DMS 273 (cell line): ENCODE data around the gene MEIS1.
A peak's percentile ranks its signal among the peaks of the same experiment; 100 is the strongest.

Source experiments
- DNase-seq: peaks from one replicate; lab custom pipeline; 2025; ENCODE audit not compliant: unreplicated experiment; lab: John Stamatoyannopoulos, UW

MEIS1 gene

DNA sequence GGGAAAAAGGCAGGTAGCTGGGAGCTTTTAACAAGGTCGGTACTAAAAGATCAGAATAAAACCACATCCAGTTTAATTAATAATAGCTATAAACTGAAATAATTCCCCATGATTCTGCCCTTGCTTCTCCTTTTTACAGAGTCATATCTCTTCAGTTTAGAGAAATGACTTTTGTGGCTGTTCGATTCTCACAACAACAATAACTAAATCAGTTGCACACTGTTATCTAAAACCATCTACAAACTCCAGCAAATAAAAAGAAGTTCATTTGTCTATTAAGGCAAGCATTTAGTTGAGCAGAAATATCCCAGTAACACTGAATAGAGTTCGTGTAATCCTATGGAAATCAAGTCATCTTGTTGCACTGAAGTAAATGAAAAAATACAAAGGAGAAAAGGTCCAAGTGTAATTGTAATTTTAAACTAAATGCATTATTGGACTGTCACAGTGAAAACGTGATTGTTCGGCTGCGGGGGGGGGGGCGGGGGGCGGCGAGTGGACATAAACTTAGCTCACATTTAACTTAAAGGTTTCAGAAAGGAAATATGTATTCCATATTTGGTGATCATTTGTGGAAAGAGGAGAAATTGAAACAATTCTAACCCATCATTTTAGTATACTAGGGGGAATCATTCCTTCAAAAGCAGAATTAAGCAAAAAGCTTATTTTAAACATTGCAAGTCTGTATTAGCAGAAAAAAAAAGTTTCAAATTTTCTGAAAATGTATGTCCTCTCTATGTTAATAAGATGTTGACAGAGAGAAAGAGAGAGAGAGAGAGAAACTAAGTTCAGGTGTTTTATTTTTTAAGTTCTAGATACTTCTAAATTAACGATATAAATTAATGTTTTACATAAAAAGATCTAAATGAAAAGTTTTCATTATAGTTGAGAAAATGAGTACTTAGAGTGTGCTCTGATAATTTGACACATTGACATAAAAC is 144.5 kb downstream of the MEIS1 start:
- no peak for DNase-seq

DNA sequence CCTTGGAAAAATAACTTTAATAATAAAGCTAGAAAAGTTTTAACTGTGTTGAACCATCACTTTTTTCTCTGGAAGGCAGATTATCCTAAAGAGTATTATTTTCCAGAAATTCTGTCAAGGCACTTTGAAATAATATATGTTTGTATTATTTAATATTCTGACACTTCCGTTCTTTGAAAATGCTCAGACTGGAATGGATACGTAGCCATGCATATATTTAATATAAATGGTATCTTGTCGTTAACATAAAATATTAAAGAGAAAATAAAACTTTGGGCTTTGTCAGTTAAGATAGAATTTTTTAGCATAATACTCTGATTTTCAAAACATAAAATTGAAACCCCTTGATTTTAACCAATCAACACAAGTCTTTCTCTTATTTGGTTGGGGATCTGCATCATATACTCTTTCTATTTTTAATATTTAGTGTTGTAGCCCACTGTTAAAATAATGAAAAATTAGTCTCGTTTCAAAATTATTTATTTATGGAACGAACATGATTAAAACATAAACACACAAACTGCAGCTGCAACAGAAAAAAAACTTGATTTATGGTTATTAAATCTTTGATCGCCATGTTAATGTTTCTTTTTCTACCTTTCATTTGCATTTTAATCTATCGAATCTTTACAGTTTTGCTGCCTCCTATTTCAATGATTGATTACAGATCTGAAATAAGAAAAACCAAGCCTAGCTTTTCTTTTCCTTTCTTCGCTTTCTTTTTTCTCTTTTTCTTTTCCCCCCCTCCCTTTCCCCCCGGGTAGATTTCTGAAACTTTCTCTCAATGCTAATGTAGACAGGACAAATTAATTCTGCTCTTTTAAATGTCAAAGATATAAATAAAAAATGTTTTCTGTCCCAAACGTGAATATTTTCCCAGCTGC is 145.5 kb downstream of the MEIS1 start:
- no peak for DNase-seq

DNA sequence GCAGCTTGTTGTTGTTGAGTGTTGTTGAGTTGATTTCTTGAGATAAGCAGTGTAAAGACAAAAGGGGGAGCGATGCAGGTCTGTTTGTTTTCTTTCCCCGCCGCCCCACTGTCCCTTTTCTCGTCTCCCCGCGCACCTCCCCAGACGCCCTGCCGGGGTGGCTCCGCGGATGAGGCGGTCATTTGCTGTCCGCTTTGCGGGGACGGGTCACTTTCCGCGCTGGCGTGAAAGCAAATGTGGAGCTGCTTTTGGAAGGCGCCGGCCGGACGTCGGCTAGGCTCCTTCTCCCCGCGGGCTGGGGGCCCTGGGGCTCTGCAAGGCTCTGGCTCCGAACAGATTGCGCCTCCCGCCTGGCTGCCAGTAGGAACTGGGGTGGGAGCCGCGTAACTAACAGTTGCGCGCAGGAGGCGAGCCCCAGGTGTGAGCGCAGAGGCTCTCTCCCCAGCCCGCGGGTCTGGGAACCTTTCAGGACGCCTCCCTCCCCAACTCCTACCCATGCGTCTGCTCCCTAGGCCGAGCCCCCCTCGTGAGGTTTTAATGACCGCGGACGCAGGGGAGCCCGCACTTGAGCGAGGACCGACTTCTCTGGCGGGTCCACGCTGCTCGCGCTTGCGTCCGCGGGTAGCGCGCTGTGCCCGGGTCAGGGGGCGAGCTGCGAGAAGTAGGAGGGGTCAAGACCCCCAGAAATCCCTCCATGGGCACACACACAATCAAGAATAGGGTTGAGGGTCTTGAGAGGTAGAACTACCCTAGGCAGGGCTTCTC is 146.6 kb downstream of the MEIS1 start:
- no peak for DNase-seq

- no peak for DNase-seq
Observed at GRCh38 chr2:66582104-66582986, 147.4 kb downstream of the MEIS1 start.

DNA sequence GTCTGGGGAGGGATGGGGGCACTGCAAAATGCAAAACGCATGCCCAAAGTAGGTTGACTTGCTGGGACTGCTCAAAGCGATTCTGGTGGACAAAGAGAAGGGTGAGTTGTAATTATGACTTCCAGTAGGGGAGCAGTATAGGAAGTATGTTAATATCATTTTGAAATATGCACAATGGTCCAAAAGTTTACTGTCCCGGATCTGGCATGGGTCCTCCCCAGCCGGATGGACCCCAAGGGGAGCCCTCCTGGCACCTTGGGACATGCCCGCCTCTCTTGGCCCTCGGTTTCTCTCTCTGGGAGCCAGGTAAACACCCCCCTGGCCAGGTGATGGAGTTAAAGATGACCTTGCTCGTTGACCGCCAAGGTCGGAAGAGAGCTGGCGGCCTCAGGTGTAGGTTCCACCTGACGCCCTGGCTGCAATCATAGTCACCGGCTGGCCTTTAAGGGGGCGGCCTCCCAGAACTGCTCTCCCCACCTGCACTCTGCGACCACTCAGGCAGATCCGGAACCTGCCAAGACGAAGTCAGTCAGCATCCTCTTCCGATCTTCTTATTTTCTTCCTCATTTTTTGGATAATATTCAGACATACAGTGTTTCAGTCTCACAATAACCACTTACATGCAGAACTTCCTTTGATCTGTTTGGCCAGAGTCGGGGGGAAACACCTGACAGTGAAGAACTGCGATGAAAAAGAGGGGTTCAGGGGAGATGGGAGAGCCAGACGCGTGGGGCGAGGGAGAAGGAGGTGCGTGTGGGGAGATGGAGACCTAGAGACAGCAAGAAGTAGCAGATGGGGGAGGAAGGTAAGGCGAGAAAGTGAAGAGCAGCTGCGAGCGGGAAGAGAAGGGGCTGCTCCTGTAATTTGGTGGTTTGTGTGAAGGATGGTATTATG is 148.3 kb downstream of the MEIS1 start:
- no peak for DNase-seq

DNA sequence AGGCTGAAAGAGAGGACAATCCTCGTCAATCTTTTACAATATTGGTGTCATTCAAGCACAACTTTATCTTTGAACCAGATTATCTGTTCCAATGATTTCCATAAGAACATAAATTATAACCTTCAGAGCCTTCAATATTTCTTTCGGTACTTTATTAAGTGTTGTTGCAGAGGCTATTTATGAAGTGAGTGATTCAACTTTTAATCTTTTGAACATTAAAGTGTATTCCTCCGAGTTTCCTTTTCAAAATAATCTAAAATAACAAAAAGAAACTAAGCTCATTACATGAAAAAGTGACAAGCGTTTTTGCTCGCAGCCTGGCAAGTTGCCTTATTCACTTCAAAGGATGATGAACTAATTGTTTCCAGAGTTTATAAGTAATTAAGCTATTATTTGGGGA is 149.0 kb downstream of the MEIS1 start:
- DNase-seq, result no peak

DNA sequence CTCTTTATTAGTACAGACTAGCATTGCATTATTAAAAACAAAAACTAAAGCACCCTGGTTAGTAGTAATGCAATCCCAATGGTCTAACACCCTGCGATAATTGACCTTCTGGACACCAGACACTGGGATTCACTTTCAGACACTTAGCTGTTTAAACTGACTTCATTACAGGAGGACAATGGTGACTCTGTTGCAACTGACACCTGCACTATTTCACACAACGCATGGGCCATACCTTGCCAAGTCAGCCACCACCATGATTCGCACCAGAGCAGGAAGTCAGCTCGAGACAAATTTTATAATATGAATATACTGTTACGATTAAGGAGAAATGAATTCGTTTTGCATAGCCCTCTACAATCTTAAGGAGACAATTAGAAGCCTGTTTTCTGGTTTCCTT is 150.7 kb downstream of the MEIS1 start:
- DNase-seq, result no peak

DNA sequence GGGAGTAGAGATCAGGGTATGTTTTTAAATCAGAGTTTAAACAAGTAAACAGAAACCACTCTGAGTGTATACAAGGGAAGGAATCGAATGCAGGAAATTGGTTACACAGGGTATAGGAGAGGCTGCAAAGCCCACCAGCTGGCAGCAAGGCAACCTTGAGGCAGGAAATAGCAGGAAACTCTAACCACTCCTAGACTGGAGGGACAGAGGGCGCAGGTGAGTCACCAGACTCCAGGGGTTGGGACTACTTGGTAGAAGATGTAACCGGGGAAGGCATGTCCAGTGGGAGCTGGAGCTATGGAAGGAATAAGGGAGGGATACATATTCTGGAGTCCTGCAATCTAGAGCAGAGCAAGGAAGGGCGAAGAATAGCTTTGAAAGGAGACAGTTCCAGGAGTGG is 152.3 kb downstream of the MEIS1 start:
- DNase-seq, result peak; percentile 53

GRCh38 chr2:66594001-66594400 is 159.1 kb downstream of the MEIS1 start:
- DNase-seq, result no peak

- no peak for DNase-seq
Observed at GRCh38 chr2:66595556-66595955, 160.6 kb downstream of the MEIS1 start.

DNA sequence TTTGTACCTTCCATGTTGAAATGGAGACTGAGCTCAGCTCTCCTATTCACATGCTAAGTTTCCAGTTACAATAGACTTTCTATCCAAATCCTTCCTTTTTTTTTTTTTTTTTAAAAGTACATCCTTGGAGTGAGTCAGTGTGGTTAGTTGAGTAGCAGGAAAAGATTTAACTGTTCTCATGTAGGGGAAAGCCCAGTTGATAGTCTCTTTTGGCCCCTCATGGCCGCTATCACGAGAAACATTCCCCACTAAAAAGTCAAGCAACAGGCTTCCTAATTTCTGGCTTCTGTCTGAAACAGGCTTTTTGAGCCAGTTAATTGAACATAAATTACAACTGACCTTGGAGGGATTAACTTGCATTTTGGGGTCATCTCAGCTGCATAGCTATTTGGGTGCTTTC is 161.3 kb downstream of the MEIS1 start:
- no peak for DNase-seq

- no peak for DNase-seq
Observed at GRCh38 chr2:66601624-66602023, 166.7 kb downstream of the MEIS1 start.

GRCh38 chr2:66602341-66602740 is 167.4 kb downstream of the MEIS1 start:
- no peak for DNase-seq

- DNase-seq, result no peak
Observed at GRCh38 chr2:66604326-66604725, 169.4 kb downstream of the MEIS1 start.

DNA sequence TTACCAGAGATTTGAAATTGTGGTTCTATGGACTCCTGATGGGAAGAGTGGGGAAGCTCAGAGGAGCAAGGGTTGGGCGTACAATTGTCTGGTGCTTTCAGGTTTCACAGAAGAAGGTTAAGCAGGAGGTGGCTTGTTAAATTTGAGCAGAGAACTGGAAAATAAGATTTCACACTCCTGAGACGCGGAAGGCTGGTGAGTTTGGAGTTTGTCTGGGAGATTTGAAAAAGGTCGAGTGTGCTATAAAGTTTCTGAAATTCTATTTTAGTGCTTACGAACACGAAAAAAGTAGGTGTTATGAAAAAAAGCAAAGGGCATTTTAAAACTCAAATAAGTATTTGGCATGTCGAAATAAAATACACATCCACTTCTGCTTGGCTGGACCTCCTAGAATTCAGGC is 170.1 kb downstream of the MEIS1 start:
- no peak for DNase-seq

GRCh38 chr2:66607152-66607551 is 172.2 kb downstream of the MEIS1 start:
- no peak for DNase-seq
